Measurements from ENCODE around the gene BTN3A1.
"Not testable (repeated sequence)": the region's sequence is repeated elsewhere in the genome, so short reads cannot be mapped to it uniquely, and the experiment has no call there.

DNA sequence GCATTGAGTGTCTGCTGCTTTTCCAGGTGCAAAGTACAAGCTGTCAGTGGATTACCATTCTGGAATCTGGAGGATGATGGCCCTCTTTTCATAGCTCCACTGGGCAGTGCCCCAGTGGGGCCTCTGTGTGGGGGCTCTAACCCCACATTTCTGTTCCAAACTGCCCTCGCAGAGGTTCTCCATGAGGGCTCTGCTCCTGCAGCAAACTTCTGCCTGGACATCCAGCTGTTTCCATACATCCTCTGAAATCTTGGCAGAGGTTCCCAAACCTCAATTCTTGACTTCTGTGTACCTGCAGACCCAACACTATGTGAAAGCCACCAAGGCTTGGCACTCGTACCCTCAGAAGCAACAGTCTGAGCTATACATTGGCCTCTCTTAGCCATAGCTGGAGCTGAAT, 16.0 kb downstream of the BTN3A1 start:
- TF ChIP-seq, protein P1, sequence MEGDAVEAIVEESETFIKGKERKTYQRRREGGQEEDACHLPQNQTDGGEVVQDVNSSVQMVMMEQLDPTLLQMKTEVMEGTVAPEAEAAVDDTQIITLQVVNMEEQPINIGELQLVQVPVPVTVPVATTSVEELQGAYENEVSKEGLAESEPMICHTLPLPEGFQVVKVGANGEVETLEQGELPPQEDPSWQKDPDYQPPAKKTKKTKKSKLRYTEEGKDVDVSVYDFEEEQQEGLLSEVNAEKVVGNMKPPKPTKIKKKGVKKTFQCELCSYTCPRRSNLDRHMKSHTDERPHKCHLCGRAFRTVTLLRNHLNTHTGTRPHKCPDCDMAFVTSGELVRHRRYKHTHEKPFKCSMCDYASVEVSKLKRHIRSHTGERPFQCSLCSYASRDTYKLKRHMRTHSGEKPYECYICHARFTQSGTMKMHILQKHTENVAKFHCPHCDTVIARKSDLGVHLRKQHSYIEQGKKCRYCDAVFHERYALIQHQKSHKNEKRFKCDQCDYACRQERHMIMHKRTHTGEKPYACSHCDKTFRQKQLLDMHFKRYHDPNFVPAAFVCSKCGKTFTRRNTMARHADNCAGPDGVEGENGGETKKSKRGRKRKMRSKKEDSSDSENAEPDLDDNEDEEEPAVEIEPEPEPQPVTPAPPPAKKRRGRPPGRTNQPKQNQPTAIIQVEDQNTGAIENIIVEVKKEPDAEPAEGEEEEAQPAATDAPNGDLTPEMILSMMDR (IDR thresholded peaks at IDR 0.05) = not testable (repeated sequence)
- TF ChIP-seq POLR2A (IDR thresholded peaks at IDR 0.05) = not testable (repeated sequence)
